Endodermal cell (in vitro differentiated cells): Measurements from ENCODE around the gene DMBT1. TPM values are rescaled to one million over a fixed set of nuclear protein-coding genes. Genes with fewer than 3 reads are reported as not detected.

Source experiments
- DNase-seq: peaks from one replicate; pipeline ENCODE4 v3.0.0-alpha.2; 2017
- H3K27ac ChIP-seq: 2 replicates; pipeline ENCODE4 v1.5.1; 2013; ENCODE audit warnings: mild to moderate bottlenecking, low read depth, low read length, moderate library complexity
- H3K27me3 ChIP-seq: 2 replicates; pipeline ENCODE4 v1.6.1; 2013; ENCODE audit warnings: mild to moderate bottlenecking, low read length, moderate library complexity; ENCODE audit not compliant: insufficient read depth, control insufficient read depth, poor library complexity, severe bottlenecking
- H3K36me3 ChIP-seq: 2 replicates; pipeline ENCODE4 v1.7.0; 2013; ENCODE audit warnings: mild to moderate bottlenecking, low read length, moderate library complexity; ENCODE audit not compliant: control insufficient read depth, insufficient read depth
- H3K4me1 ChIP-seq: one replicate; pipeline ENCODE4 v1.7.0; 2013; ENCODE audit warnings: low read length; ENCODE audit not compliant: control insufficient read depth, insufficient read depth
- H3K4me3 ChIP-seq: 2 replicates; pipeline ENCODE4 v1.5.1; 2013; ENCODE audit warnings: mild to moderate bottlenecking, low read length, moderate library complexity
- H3K9ac ChIP-seq: 2 replicates; pipeline ENCODE4 v1.6.1; 2013; ENCODE audit warnings: mild to moderate bottlenecking, low read length, moderate library complexity; ENCODE audit not compliant: poor library complexity, severe bottlenecking; ENCODE audit errors: extremely low read depth
- H3K9me3 ChIP-seq: 2 replicates; pipeline ENCODE4 v1.6.1; 2013; ENCODE audit warnings: mild to moderate bottlenecking, low read length, moderate library complexity; ENCODE audit not compliant: control insufficient read depth
- H3K27ac Mint-ChIP-seq: 2 replicates; pipeline ENCODE4 v1.8.0; 2020; ENCODE audit warnings: mixed read lengths
- H3K27me3 Mint-ChIP-seq: 2 replicates; pipeline ENCODE4 v1.8.0; 2021; ENCODE audit warnings: mild to moderate bottlenecking, mixed read lengths; ENCODE audit not compliant: insufficient read depth
- H3K36me3 Mint-ChIP-seq: 2 replicates; pipeline ENCODE4 v1.8.0; 2020; ENCODE audit warnings: low read depth, mixed read lengths
- H3K4me1 Mint-ChIP-seq: 2 replicates; pipeline ENCODE4 v1.8.0; 2020; ENCODE audit warnings: mixed read lengths
- H3K4me3 Mint-ChIP-seq: 2 replicates; pipeline ENCODE4 v1.8.0; 2020; ENCODE audit warnings: mild to moderate bottlenecking, moderate library complexity, mixed read lengths
- H3K9me3 Mint-ChIP-seq: 2 replicates; pipeline ENCODE4 v1.8.0; 2020; ENCODE audit warnings: mild to moderate bottlenecking, mixed read lengths
- WGBS, 2 experiments: methylation state at CpG; one replicate each; pipeline versions ENCODE4 v1.1.5 to v1.1.7; 2013; ENCODE audit warnings: missing lambda C conversion rate in 2 of 2, mixed read lengths in 1 of 2; ENCODE audit not compliant: insufficient coverage in 1 of 2, insufficient read length in 1 of 2; 5-methylcytosine and 5-hydroxymethylcytosine counted together
- total RNA-seq, 2 donors: library from RNA; stranded (reverse); fragmentation: NEBNext Ultra II Directional in 1 of 2; extraction: Animal tissue kit (Norgen Biotek cat#: 25700) in 1 of 2; gene quantifications; 2 replicates in 1 of 2; 3 replicates in 1 of 2; pipeline ENCODE4 v1.2.1, GENCODE V29; 2021
- TF ChIP-seq, protein P1 (sequence below): fragments of 200-600 bp; sonication (generic); conservative IDR thresholded peaks from 2 replicates; pipeline ENCODE4 v1.5.0; 2021; ENCODE audit warnings: antibody characterized with exemption, mild to moderate bottlenecking

Gene DMBT1
- total RNA-seq, 2 donors from 2014 or later = not detected

DNA sequence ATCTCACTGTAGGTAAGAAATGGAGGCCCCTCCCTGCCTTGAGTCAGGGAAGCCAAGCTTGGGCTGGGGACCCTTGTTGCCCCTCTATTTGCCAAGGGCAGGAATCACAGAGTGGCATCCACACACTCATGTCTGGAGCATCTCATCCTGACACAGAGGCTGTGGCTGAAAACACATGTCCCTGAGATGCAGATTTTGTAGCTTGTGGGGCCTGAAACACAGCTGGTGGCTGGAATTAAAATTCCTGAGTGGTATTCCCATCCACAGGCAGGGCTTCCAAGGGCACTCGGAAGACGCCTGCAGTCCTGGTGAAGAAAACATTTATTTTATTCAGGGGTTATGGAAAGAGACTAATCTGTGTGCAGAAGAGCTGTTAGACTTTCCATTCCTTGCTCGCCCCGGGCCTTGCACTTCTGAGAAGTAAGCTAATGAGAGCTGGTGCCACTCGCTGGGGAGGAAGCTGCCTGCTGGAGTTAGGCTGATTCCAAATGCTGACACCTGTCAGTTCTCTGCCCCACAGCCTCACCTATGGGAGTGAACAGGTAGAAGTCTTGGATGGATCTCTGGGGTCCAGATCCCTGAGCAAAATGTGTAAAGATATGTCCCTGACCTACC lies 103.1 kb downstream of the DMBT1 start:
- H3K27me3 Mint-ChIP-seq = peaks cover 69% of the 10 kb centered on the region
- Histone ChIP-seq H3K9ac (no peak overlapping the region), H3K27me3 (peaks cover 64% of the 10 kb centered on the region), H3K4me1 (peaks cover 3% of the 10 kb centered on the region), H3K27ac (no peak overlapping the region), H3K36me3 (no peaks in the 10 kb centered on the region), H3K9me3 (no peaks in the 10 kb centered on the region), H3K4me3 (no peak overlapping the region)
- H3K4me1 Mint-ChIP-seq = peaks cover under 1% of the 10 kb centered on the region
- H3K4me3 Mint-ChIP-seq = no peak overlapping the region
- TF ChIP-seq, protein P1, sequence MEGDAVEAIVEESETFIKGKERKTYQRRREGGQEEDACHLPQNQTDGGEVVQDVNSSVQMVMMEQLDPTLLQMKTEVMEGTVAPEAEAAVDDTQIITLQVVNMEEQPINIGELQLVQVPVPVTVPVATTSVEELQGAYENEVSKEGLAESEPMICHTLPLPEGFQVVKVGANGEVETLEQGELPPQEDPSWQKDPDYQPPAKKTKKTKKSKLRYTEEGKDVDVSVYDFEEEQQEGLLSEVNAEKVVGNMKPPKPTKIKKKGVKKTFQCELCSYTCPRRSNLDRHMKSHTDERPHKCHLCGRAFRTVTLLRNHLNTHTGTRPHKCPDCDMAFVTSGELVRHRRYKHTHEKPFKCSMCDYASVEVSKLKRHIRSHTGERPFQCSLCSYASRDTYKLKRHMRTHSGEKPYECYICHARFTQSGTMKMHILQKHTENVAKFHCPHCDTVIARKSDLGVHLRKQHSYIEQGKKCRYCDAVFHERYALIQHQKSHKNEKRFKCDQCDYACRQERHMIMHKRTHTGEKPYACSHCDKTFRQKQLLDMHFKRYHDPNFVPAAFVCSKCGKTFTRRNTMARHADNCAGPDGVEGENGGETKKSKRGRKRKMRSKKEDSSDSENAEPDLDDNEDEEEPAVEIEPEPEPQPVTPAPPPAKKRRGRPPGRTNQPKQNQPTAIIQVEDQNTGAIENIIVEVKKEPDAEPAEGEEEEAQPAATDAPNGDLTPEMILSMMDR = no peak
- H3K36me3 Mint-ChIP-seq = no peaks in the 10 kb centered on the region
- DNase-seq = no peak
- WGBS, 2 experiments = 97% methylated on average over 5 of the region's 5 CpGs; no CpG with 5 or more reads in 1 of the 2 experiments
- H3K9me3 Mint-ChIP-seq = no peaks in the 10 kb centered on the region
- no peak overlapping the region for H3K27ac Mint-ChIP-seq

DNA sequence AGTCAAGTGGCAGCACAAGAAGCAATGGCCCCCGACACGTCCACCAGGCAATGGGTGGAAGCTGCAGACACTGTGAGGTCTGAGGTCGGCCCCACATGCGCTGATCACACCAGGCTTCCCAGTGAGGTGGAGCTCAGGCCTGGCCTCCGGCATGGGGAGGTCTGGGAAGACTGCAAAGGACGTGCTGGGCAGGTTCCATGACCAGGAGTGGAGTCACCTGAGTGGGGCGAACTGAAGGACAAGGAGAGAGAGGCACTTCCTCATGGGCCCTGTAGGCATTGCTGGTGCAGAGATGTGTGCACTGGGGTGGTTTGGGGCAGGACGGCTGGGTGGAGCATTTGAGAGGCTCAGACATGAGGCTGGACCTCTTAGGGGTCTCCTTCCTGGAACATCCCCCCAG lies 103.9 kb downstream of the DMBT1 start:
- no peak overlapping the region for H3K4me3 Mint-ChIP-seq
- H3K4me1 Mint-ChIP-seq = peaks cover 9% of the 10 kb centered on the region

DNA sequence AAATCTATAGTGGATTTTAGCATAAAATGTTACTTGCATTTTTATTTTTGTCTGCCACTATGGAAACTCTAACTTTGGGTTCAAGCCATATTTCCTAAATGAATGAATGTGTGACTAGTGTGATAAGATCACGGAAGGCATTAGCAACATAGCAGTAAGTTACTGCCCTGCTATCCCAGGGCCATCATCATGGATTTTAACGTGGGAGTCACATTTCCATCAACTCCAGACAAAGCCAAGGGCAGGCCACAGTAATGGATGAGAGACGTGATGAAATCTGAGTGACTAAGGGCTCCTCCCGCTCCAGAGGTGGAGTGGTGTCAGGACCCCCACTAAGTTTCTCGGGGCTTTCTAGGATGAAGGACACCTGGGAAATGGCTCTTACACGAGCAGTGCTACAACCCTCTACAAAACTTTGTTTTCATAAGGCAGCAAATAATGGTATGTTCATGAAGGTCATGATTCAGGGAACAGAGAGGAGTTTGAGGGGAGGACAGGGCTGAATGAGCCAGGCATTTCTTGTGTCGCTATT lies 104.8 kb downstream of the DMBT1 start:
- TF ChIP-seq, protein P1 = no peak
- Histone ChIP-seq H3K27ac (no peak overlapping the region), H3K9ac (no peak overlapping the region), H3K9me3 (no peaks in the 10 kb centered on the region), H3K36me3 (no peaks in the 10 kb centered on the region), H3K4me1 (peaks cover 14% of the 10 kb centered on the region), H3K27me3 (peaks cover 46% of the 10 kb centered on the region), H3K4me3 (no peak overlapping the region)
- no peak for DNase-seq
- H3K9me3 Mint-ChIP-seq = no peaks in the 10 kb centered on the region
- H3K27ac Mint-ChIP-seq = no peak overlapping the region
- 84 to 85% methylated on average over 6 to 7 of the region's 7 CpGs for WGBS, 2 experiments
- no peak overlapping the region for H3K4me3 Mint-ChIP-seq
- no peaks in the 10 kb centered on the region for H3K36me3 Mint-ChIP-seq
- peaks cover 57% of the 10 kb centered on the region for H3K27me3 Mint-ChIP-seq
- peaks cover 17% of the 10 kb centered on the region for H3K4me1 Mint-ChIP-seq

More for the DNA sequence above, 103.9 kb downstream of the DMBT1 start:
- peaks cover 61% of the 10 kb centered on the region for H3K27me3 Mint-ChIP-seq
- H3K36me3 Mint-ChIP-seq = no peaks in the 10 kb centered on the region
- no peak for DNase-seq
- H3K27me3 ChIP-seq = peaks cover 55% of the 10 kb centered on the region
- peaks cover 5% of the 10 kb centered on the region for H3K4me1 ChIP-seq
- H3K9me3 ChIP-seq = no peaks in the 10 kb centered on the region
- TF ChIP-seq, protein P1 = no peak
- H3K27ac Mint-ChIP-seq = no peak overlapping the region
- no peak overlapping the region for H3K4me3 ChIP-seq
- 75 to 90% methylated on average over 4 to 8 of the region's 8 CpGs for whole genome bisulfite sequencing, 2 experiments
- H3K9ac ChIP-seq = no peak overlapping the region
- no peak overlapping the region for H3K27ac ChIP-seq
- no peaks in the 10 kb centered on the region for H3K36me3 ChIP-seq
- H3K9me3 Mint-ChIP-seq = no peaks in the 10 kb centered on the region
